Transverse colon (tissue), 4 donors: ENCODE data around the gene TMTC4. TPM values are rescaled to one million over a fixed set of nuclear protein-coding genes. Genes with fewer than 3 reads are reported as not detected.
"Not testable (repeated sequence)": the region's sequence is repeated elsewhere in the genome, so short reads cannot be mapped to it uniquely, and the experiment has no call there.

ENCODE experiments used
- DNase-seq: peaks from one replicate; pipeline ENCODE4 v3.0.0-alpha.2; 2019
- H3K27ac ChIP-seq, 4 donors: fragments of 200-600 bp; sonication (generic); 2 replicates each; pipeline ENCODE4 v1.5.1; 2016 to 2018; ENCODE audit warnings: inconsistent platforms in 4 of 4
- H3K27me3 ChIP-seq: fragments of 200-600 bp; sonication (generic); 2 replicates; pipeline ENCODE4 v1.5.1; 2017; ENCODE audit warnings: inconsistent platforms
- H3K36me3 ChIP-seq, 4 donors: fragments of 200-600 bp; sonication (generic); 2 replicates each; pipeline ENCODE4 v1.5.1; 2017 to 2019; ENCODE audit warnings: inconsistent platforms in 4 of 4
- H3K4me1 ChIP-seq, 4 donors: fragments of 200-600 bp; sonication (generic); 2 replicates each; pipeline ENCODE4 v1.5.1; 2017 to 2020; ENCODE audit warnings: inconsistent platforms in 4 of 4
- H3K4me3 ChIP-seq, 4 donors: fragments of 200-600 bp; sonication (generic); 1 replicate in 1 of 4; 2 replicates in 3 of 4; pipeline versions ENCODE4 v1.5.1 to v1.6.1; 2017 to 2019; ENCODE audit warnings: inconsistent platforms in 4 of 4
- H3K9me3 ChIP-seq, 2 donors: fragments of 200-600 bp; sonication (generic); 2 replicates each; pipeline ENCODE4 v1.5.1; 2017 to 2019; ENCODE audit warnings: inconsistent platforms in 2 of 2
- CTCF ChIP-seq, 5 experiments: fragments of 200-600 bp in 3 of 5; fragments of 450-650 bp in 2 of 5; sonication (generic) in 3 of 5; IDR thresholded peaks; 1 replicate in 2 of 5; 2 replicates in 3 of 5; pipeline ENCODE4 v1.5.1; 2016 to 2017; ENCODE audit warnings: antibody characterized with exemption in 5 of 5, inconsistent platforms in 3 of 5, mild to moderate bottlenecking in 2 of 5, moderate library complexity in 1 of 5
- EP300 ChIP-seq: sonication (generic); formaldehyde crosslinking; IDR thresholded peaks from one replicate; pipeline ENCODE4 v1.6.1; 2017; ENCODE audit warnings: antibody characterized with exemption, low read depth
- POLR2A ChIP-seq: fragments of 450-650 bp; IDR thresholded peaks from one replicate; pipeline ENCODE4 v1.6.1; 2016; ENCODE audit warnings: antibody characterized with exemption, mild to moderate bottlenecking, moderate library complexity
- POLR2AphosphoS5 ChIP-seq, 3 donors: sonication (generic); formaldehyde crosslinking; IDR thresholded peaks; one replicate each; pipeline ENCODE4 v1.6.1; 2016; ENCODE audit warnings: antibody characterized with exemption in 3 of 3
- WGBS, 2 donors: methylation state at CpG; one replicate each; pipeline ENCODE4 v1.1.5; 2018; ENCODE audit warnings: low coverage in 1 of 2; 5-methylcytosine and 5-hydroxymethylcytosine counted together
- in situ Hi-C, 4 donors: fragments of 200-750 bp; cut with MboI; loops; one replicate each; pipeline versions ENCODE4 v1.15.0 to v1.15.1; 2017; ENCODE audit warnings: low sequenced_read_pairs in 3 of 4, low pct_ligation_motif_present in 1 of 4, low pct_unique_long_range_greater_than_20kb in 1 of 4
- intact Hi-C: fragments of 100-400 bp; cut with DNase I; formaldehyde crosslinking; loops from one replicate; pipeline ENCODE4 v1.15.1; 2023; ENCODE audit warnings: low total_unique reads
- total RNA-seq, 4 donors: library from RNA; depleted of rRNA; stranded (reverse); fragments of >200 nt; gene quantifications; one replicate each; pipeline ENCODE4 v1.1.0, GENCODE V29; 2016

The TMTC4 gene
- total RNA-seq, 4 donors from 2014 or later = 19.5 to 136 (median 30.0) TPM

- no peaks in the 10 kb centered on the region for H3K4me1 ChIP-seq
- no peak overlapping the region for H3K4me3 ChIP-seq
- H3K27ac ChIP-seq = no peak overlapping the region
- H3K27me3 ChIP-seq = no peaks in the 10 kb centered on the region
- H3K9me3 ChIP-seq = no peaks in the 10 kb centered on the region
- intact Hi-C loops = loop anchor here (5.0 kb wide), 1 partner anchor 933 kb away; no protein-coding TSS in a partner anchor
- in situ Hi-C loops = no loop called here
- DNase-seq = no peak
- no peak for TF ChIP-seq POLR2A
- TF ChIP-seq POLR2AphosphoS5 (IDR thresholded peaks at IDR 0.05) = no peak
- no peak for TF ChIP-seq CTCF (IDR thresholded peaks at IDR 0.05)
- WGBS, 2 donors = 25 to 38% methylated on average over 1 to 2 of the region's 2 CpGs
- no peaks in the 10 kb centered on the region for H3K36me3 ChIP-seq
These were observed 39.9 kb upstream of the TMTC4 start for GRCh38 chr13:100714478-100714877.

- H3K36me3 ChIP-seq = no peaks in the 10 kb centered on the region
- H3K27me3 ChIP-seq = no peaks in the 10 kb centered on the region
- in situ Hi-C loops (no loop called here), intact Hi-C loops (loop anchor here (5.0 kb wide), 1 partner anchor 937 kb away; no protein-coding TSS in a partner anchor)
- no peak overlapping the region for H3K4me3 ChIP-seq
- 90 to 94% methylated on average over 5 of the region's 5 CpGs for WGBS, 2 donors
- H3K9me3 ChIP-seq = no peaks in the 10 kb centered on the region
- TF ChIP-seq POLR2AphosphoS5 (IDR thresholded peaks at IDR 0.05) = no peak
- no peak for TF ChIP-seq CTCF (IDR thresholded peaks at IDR 0.05)
- no peak for TF ChIP-seq EP300
- TF ChIP-seq POLR2A = no peak
- no peak overlapping the region for H3K27ac ChIP-seq
- DNase-seq = no peak
- H3K4me1 ChIP-seq = no peaks in the 10 kb centered on the region
These were observed 35.6 kb upstream of the TMTC4 start for GRCh38 chr13:100710176-100710575.

GRCh38 chr13:100707818-100708740 is 33.5 kb upstream of the TMTC4 start:
- Histone ChIP-seq H3K4me3 (no peak overlapping the region), H3K36me3 (no peaks in the 10 kb centered on the region), H3K27ac (no peak overlapping the region), H3K27me3 (no peaks in the 10 kb centered on the region), H3K4me1 (no peaks in the 10 kb centered on the region), H3K9me3 (no peaks in the 10 kb centered on the region)
- in situ Hi-C loops (no loop called here), intact Hi-C loops (no loop called here)
- DNase-seq = no peak
- TF ChIP-seq POLR2A (no peak), CTCF (IDR thresholded peaks at IDR 0.05) (no peak), EP300 (no peak), POLR2AphosphoS5 (IDR thresholded peaks at IDR 0.05) (no peak)
- WGBS, 2 donors = 74 to 86% methylated on average over 7 to 12 of the region's 12 CpGs

GRCh38 chr13:100698331-100698730 is 23.7 kb upstream of the TMTC4 start:
- H3K4me3 ChIP-seq, H3K27me3 ChIP-seq, H3K9me3 ChIP-seq, H3K27ac ChIP-seq, intact Hi-C loops, H3K4me1 ChIP-seq, H3K36me3 ChIP-seq, in situ Hi-C loops, DNase-seq: not testable (repeated sequence)
- 20% methylated on average over 1 of the region's 16 CpGs; no CpG with 5 or more reads in 1 of the 2 donors for WGBS, 2 donors

- no peak overlapping the region for H3K4me3 ChIP-seq
- H3K4me1 ChIP-seq = no peaks in the 10 kb centered on the region
- no peaks in the 10 kb centered on the region for H3K27me3 ChIP-seq
- H3K9me3 ChIP-seq = no peaks in the 10 kb centered on the region
- intact Hi-C loops = no loop called here
- TF ChIP-seq EP300 (no peak), POLR2AphosphoS5 (IDR thresholded peaks at IDR 0.05) (no peak), POLR2A (no peak), CTCF (IDR thresholded peaks at IDR 0.05) (no peak)
- DNase-seq = no peak
- no peak overlapping the region for H3K27ac ChIP-seq
- H3K36me3 ChIP-seq = no peaks in the 10 kb centered on the region
- WGBS, 2 donors = 73 to 95% methylated on average over 2 of the region's 2 CpGs
- in situ Hi-C loops = no loop called here
These were observed 20.8 kb upstream of the TMTC4 start for GRCh38 chr13:100695509-100695773.
